ENCODE measurements around the gene SLITRK5.

Gene SLITRK5

GRCh38 chr13:87671031-87671752 lies at the start of gene SLITRK5:
Gene SLITRK5, plus strand, starts transcription at chr13:87671371. Its CDS starts 4,018 bp downstream, at chr13:87675389.
- DNase-seq: peak; percentile 51

- DNase-seq: no peak
Measured at GRCh38 chr13:87622971-87623370, 48.2 kb upstream of the SLITRK5 start.

- no peak for DNase-seq
Measured at GRCh38 chr13:87656306-87656705, 14.9 kb upstream of the SLITRK5 start.

GRCh38 chr13:87661471-87661870 lies 9.7 kb upstream of the SLITRK5 start:
- DNase-seq: no peak

GRCh38 chr13:87666831-87667230 lies 4.3 kb upstream of the SLITRK5 start:
- no peak for DNase-seq

GRCh38 chr13:87667686-87668085 lies 3.5 kb upstream of the SLITRK5 start:
- DNase-seq: no peak

GRCh38 chr13:87669379-87669978 lies 1.7 kb upstream of the SLITRK5 start:
- DNase-seq: no peak

- no peak for DNase-seq
Measured at GRCh38 chr13:87671753-87672605, 808 bp downstream of the SLITRK5 start.

GRCh38 chr13:87674247-87674738 lies 3.1 kb downstream of the SLITRK5 start:
- DNase-seq: no peak

GRCh38 chr13:87675851-87676250 lies 4.7 kb downstream of the SLITRK5 start:
- DNase-seq: no peak

GRCh38 chr13:87676254-87677042 lies 5.3 kb downstream of the SLITRK5 start:
- DNase-seq: no peak

- DNase-seq: no peak
Measured at GRCh38 chr13:87677043-87677495, 5.9 kb downstream of the SLITRK5 start.

GRCh38 chr13:87677496-87678371 lies 6.6 kb downstream of the SLITRK5 start:
- peak; percentile 14 for DNase-seq

- DNase-seq: no peak
Measured at GRCh38 chr13:87678372-87678752, 7.2 kb downstream of the SLITRK5 start.

GRCh38 chr13:87680298-87680697 lies 9.1 kb downstream of the SLITRK5 start:
- no peak for DNase-seq

- DNase-seq: no peak
Measured at GRCh38 chr13:87684850-87685742, 13.9 kb downstream of the SLITRK5 start.

GRCh38 chr13:87696458-87696857 lies 25.3 kb downstream of the SLITRK5 start:
- no peak for DNase-seq

GRCh38 chr13:87698268-87698667 lies 27.1 kb downstream of the SLITRK5 start:
- DNase-seq: no peak

- DNase-seq: no peak
Measured at GRCh38 chr13:87709947-87710346, 38.8 kb downstream of the SLITRK5 start.

GRCh38 chr13:87712012-87712411 lies 40.8 kb downstream of the SLITRK5 start:
- DNase-seq: no peak
